SK-N-MC (cell line): ENCODE results near the gene MBOAT2.

Experiments used
- DNase-seq: peaks from one replicate; pipeline ENCODE4 v3.0.0-alpha.2; 2011; ENCODE audit warnings: low read depth, low spot score
- H3K27ac ChIP-seq: fragments of 200-600 bp; sonication (generic); 2 replicates; pipeline ENCODE4 v1.5.1; 2016; ENCODE audit warnings: mixed run types
- H3K36me3 ChIP-seq: fragments of 200-600 bp; sonication (generic); 2 replicates; pipeline ENCODE4 v1.6.1; 2017; ENCODE audit warnings: antibody characterized with exemption, low read length, mixed read lengths; ENCODE audit not compliant: insufficient read depth
- H3K4me3 ChIP-seq: fragments of 200-600 bp; sonication (generic); 2 replicates; pipeline ENCODE4 v1.5.1; 2016
- H3K9ac ChIP-seq: fragments of 200-600 bp; sonication (generic); 2 replicates; pipeline ENCODE4 v1.8.0; 2017; ENCODE audit warnings: mixed run types, mixed read lengths; ENCODE audit not compliant: insufficient read length
- H3K9me3 ChIP-seq: fragments of 200-600 bp; sonication (generic); 2 replicates; pipeline ENCODE4 v1.6.1; 2017; ENCODE audit warnings: low read depth, mild to moderate bottlenecking, antibody characterized with exemption, low read length, moderate library complexity, mixed read lengths
- EZH2 ChIP-seq: fragments of 200-600 bp; sonication (generic); IDR thresholded peaks from one replicate; pipeline ENCODE4 v1.6.1; 2017; ENCODE audit warnings: antibody characterized with exemption
- FOXP2 ChIP-seq: optimal IDR thresholded peaks from 2 replicates; pipeline ENCODE3; 2011; ENCODE audit warnings: mild to moderate bottlenecking, moderate library complexity; ENCODE audit not compliant: insufficient read depth; ENCODE audit errors: extremely low read length, control extremely low read depth
- POLR2AphosphoS5 ChIP-seq: IDR thresholded peaks from 2 replicates; pipeline ENCODE4 v1.6.1; 2012; ENCODE audit warnings: mild to moderate bottlenecking, low read depth, low read length, borderline replicate concordance

The MBOAT2 gene

GRCh38 chr2:8966123-8966908, 37.2 kb downstream of the MBOAT2 start:
- Histone ChIP-seq H3K36me3 (no peaks in the 10 kb centered on the region), H3K27ac (no peak overlapping the region), H3K9me3 (no peaks in the 10 kb centered on the region), H3K9ac (no peak overlapping the region), H3K4me3 (no peak overlapping the region)
- TF ChIP-seq FOXP2: no peak
- no peak for TF ChIP-seq EZH2
- no peak for TF ChIP-seq POLR2AphosphoS5
- no peak for DNase-seq

GRCh38 chr2:8965216-8965969, 38.1 kb downstream of the MBOAT2 start:
- Histone ChIP-seq H3K9ac (no peak overlapping the region), H3K9me3 (no peaks in the 10 kb centered on the region), H3K27ac (no peak overlapping the region), H3K4me3 (no peak overlapping the region), H3K36me3 (no peaks in the 10 kb centered on the region)
- no peak for TF ChIP-seq EZH2
- no peak for TF ChIP-seq FOXP2
- TF ChIP-seq POLR2AphosphoS5: no peak
- no peak for DNase-seq

GRCh38 chr2:8962890-8963289, 40.6 kb downstream of the MBOAT2 start:
- Histone ChIP-seq H3K9ac (no peak overlapping the region), H3K4me3 (no peak overlapping the region), H3K36me3 (no peaks in the 10 kb centered on the region), H3K9me3 (no peaks in the 10 kb centered on the region), H3K27ac (no peak overlapping the region)
- no peak for TF ChIP-seq EZH2
- TF ChIP-seq POLR2AphosphoS5: no peak
- no peak for TF ChIP-seq FOXP2
- no peak for DNase-seq

GRCh38 chr2:8957628-8958027, 45.9 kb downstream of the MBOAT2 start:
- Histone ChIP-seq H3K36me3 (peaks cover 4% of the 10 kb centered on the region; the same call in 1 of the 2 replicates), H3K9ac (no peak overlapping the region), H3K9me3 (peaks cover 6% of the 10 kb centered on the region; the same call in 1 of the 2 replicates), H3K27ac (no peak overlapping the region), H3K4me3 (no peak overlapping the region)
- DNase-seq: no peak
- no peak for TF ChIP-seq EZH2
- no peak for TF ChIP-seq FOXP2
- TF ChIP-seq POLR2AphosphoS5: no peak

- peaks cover 4% of the 10 kb centered on the region; the same call in 1 of the 2 replicates for H3K36me3 ChIP-seq
- peaks cover 6% of the 10 kb centered on the region; the same call in 1 of the 2 replicates for H3K9me3 ChIP-seq
- H3K27ac ChIP-seq: no peak overlapping the region
- H3K9ac ChIP-seq: no peak overlapping the region
- DNase-seq: no peak
- H3K4me3 ChIP-seq: no peak overlapping the region
- TF ChIP-seq POLR2AphosphoS5 (no peak), EZH2 (no peak), FOXP2 (no peak)
These were observed 46.7 kb downstream of the MBOAT2 start for GRCh38 chr2:8956774-8957173.

- no peak overlapping the region for H3K9ac ChIP-seq
- no peak for TF ChIP-seq POLR2AphosphoS5
- no peak for TF ChIP-seq EZH2
- H3K4me3 ChIP-seq: no peak overlapping the region
- H3K9me3 ChIP-seq: peaks cover 6% of the 10 kb centered on the region; the same call in 1 of the 2 replicates
- no peak overlapping the region for H3K27ac ChIP-seq
- H3K36me3 ChIP-seq: peaks cover 4% of the 10 kb centered on the region; the same call in 1 of the 2 replicates
- no peak for DNase-seq
These were observed 48.5 kb downstream of the MBOAT2 start for GRCh38 chr2:8954990-8955389.

GRCh38 chr2:8953525-8953924, 50.0 kb downstream of the MBOAT2 start:
- H3K9me3 ChIP-seq: peaks cover 6% of the 10 kb centered on the region; the same call in 1 of the 2 replicates
- H3K27ac ChIP-seq: no peak overlapping the region
- TF ChIP-seq EZH2: no peak
- TF ChIP-seq POLR2AphosphoS5: no peak
- TF ChIP-seq FOXP2: no peak
- H3K9ac ChIP-seq: no peak overlapping the region
- DNase-seq: no peak
- H3K36me3 ChIP-seq: peaks cover 4% of the 10 kb centered on the region; the same call in 1 of the 2 replicates
- H3K4me3 ChIP-seq: no peak overlapping the region

GRCh38 chr2:8939486-8940114, 63.9 kb downstream of the MBOAT2 start:
- no peaks in the 10 kb centered on the region for H3K9me3 ChIP-seq
- no peak overlapping the region for H3K4me3 ChIP-seq
- no peak overlapping the region for H3K9ac ChIP-seq
- H3K36me3 ChIP-seq: peaks cover 4% of the 10 kb centered on the region; the same call in 1 of the 2 replicates
- no peak for TF ChIP-seq FOXP2
- no peak for TF ChIP-seq POLR2AphosphoS5
- no peak for DNase-seq
- no peak overlapping the region for H3K27ac ChIP-seq
